Measurements from ENCODE around the gene TAS2R40.
"Not testable (repeated sequence)": the region's sequence is repeated elsewhere in the genome, so short reads cannot be mapped to it uniquely, and the experiment has no call there.

TAS2R40 gene

GRCh38 chr7:143221737-143222136 lies at the start of gene TAS2R40:
TSS of gene TAS2R40 (plus strand) at chr7:143222037. CDS start at chr7:143222079, 42 bp downstream.
- ATAC-seq: no peak

- no peak for ATAC-seq
Observed at GRCh38 chr7:143172354-143172753, 49.5 kb upstream of the TAS2R40 start.

DNA sequence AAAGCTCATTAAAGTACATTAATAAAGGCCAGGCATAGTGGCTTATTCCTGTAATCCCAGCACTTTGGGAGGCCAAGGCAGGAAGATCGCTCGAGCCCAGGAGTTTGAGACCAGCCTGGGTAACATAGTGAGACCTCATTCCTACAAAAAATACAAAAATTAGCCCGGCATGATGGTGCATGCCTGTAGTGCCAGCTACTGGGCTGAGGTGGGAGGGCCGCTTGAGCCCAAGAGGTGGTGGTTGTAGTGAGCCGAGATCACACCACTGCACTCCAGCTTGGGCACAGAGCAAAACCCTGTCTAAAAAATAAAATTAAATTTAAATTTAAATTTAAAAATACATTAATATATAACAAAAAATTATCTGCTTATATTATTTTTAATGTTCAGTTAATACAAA lies 45.7 kb upstream of the TAS2R40 start:
- ATAC-seq: no peak

DNA sequence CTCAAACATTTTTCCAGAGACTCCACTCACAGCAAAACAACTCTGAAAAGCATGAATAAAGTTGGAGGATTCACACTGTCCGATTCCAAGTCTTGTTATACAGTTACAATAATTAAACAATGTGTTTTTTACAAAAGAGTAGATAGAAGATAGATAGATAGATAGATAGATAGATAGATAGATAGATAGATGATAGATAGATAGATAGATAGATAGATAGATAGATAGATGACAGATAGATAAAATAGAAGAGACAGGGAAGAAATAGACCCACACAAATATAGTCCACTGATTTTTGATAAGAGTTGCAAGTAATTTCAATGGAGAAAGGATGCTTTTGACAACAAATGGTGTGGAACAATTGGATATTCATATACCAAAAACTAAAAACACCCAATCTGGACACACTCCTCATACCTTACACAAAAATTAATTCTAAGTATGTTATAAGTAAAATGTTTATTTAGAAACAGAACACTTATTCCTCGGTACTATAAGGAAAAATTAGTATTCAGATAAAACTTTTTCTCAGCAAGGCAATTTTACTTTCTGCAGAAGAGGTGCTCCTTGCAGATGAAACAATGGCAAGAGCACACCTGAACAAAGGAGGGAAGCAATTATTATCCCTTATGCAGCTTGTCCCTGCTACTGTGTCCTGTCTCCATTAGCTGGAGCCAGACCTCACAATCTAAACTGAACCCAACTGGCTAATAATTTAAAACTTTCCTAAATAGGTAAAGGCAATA lies 44.3 kb upstream of the TAS2R40 start:
- no peak for ATAC-seq

DNA sequence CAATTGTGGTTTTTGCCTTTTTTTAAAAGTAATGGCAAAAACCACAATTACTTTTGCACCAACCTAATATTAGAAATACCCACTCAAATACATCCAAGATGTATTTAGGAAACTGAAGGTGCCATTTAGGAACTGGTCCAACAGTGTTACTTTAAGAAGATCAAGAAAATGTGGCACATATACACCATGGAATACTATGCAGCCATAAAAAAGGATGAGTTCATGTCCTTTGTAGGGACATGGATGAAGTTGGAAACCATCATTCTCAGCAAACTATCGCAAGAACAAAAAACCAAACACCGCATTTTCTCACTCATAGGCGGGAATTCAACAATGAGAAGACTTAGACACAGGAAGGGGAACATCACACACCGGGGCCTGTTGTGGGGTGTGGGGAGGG lies 41.1 kb upstream of the TAS2R40 start:
- ATAC-seq: not testable (repeated sequence)

- ATAC-seq: no peak
Observed at GRCh38 chr7:143181349-143181748, 40.5 kb upstream of the TAS2R40 start.

- ATAC-seq: no peak
Observed at GRCh38 chr7:143183024-143183423, 38.8 kb upstream of the TAS2R40 start, which contains the start of gene TAS2R39. TSS of gene TAS2R39 (plus strand) at chr7:143183419. CDS start at chr7:143183419, 0 bp downstream.

- no peak for ATAC-seq
Observed at GRCh38 chr7:143185551-143185950, 36.3 kb upstream of the TAS2R40 start.

DNA sequence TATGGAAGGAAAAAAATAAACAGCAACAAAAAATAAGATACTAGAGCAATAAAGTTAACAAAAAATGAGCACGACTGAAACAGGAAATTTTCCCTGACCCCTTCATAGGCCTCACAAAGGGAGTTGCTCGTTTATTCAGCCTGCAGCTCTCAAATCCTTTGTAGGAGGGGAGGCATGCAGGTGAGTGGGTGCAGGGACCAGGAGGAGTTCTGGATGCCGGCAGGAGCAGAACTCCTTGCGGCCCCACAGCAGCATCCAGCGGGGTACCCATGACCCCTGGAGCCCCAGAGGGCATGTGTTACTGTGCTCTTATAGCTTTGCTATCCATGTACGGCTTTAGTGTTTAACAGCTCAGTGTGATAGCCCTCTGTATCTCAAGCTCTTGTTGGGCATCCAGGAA lies 32.8 kb upstream of the TAS2R40 start:
- ATAC-seq: no peak

- ATAC-seq: no peak
Observed at GRCh38 chr7:143193880-143194279, 28.0 kb upstream of the TAS2R40 start.

DNA sequence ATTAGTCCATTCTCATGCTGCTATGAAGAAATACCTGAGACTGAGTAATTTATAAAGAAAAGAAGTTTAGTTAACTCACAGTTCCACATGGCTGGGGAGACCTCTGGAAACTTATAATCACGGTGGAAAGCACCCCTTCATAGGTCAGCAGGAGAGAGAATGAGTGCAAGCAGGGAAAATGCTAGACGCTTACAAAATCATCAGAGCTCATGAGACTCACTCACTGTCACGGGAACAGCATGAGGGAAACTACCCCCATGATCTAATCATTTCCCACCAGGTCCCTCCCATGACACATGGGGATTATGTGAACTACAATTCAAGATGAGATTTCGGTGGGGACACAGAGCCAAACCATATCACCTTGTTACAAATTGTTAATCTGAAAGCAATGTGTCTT lies 22.8 kb upstream of the TAS2R40 start:
- no peak for ATAC-seq

DNA sequence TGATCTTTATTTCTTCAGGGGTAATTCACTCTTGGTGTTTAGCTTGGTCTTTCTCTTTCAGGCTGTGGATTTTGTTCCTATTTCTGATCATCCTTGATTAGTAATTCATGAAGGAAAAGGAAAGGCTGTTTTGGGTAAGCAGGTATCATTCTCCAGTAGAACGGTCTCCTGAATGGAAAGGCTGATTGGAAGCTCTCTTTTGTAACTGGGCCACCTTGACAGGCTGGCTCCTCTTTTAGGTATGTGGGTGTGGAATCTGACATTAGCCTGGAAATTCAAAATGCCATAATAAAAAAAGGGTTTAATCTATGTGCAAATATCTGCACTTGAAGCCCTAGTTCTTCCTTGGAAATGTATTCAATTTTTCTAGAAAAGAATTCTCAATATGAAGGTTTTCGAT lies 19.7 kb upstream of the TAS2R40 start:
- no peak for ATAC-seq

DNA sequence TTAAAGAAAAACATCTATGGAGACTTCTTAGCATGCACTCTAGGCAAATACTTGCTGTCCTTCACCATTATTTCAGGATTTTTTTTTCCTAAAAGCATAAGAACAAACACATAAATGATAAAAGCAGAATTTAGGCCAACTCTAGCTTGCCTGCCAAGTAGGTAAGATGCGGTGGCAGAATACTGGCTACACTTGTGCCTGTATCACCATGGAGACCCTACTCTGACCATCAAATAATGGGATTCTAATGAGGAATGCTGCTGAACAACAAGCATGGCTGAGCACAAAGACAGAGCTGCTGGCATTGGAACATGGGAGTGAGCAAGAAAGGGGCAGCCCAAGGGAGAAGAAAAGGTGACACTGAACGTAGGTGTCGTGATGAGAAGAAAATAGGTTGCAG lies 18.5 kb upstream of the TAS2R40 start:
- ATAC-seq: no peak

GRCh38 chr7:143205560-143206293 lies 16.1 kb upstream of the TAS2R40 start:
- peak; percentile 38 to 51 for ATAC-seq

DNA sequence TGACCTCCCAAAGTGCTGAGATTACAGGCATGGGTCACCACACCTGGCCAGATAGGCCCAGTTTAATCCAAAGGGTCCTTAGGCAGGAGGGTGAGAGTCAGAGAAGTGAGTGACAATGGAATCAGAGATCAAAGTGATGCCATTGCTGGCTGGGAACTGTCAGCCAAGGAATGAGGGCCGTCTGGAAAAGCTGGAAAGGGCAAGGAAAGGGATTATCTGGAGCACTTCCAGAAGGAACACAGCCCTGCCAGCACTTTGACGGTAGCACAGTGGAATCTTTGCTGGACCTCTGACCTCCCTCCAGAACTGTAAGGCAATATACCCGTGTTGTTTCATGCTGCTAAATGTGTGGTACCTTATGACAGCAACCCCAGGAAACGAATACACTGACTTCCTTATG lies 11.3 kb upstream of the TAS2R40 start:
- no peak for ATAC-seq

DNA sequence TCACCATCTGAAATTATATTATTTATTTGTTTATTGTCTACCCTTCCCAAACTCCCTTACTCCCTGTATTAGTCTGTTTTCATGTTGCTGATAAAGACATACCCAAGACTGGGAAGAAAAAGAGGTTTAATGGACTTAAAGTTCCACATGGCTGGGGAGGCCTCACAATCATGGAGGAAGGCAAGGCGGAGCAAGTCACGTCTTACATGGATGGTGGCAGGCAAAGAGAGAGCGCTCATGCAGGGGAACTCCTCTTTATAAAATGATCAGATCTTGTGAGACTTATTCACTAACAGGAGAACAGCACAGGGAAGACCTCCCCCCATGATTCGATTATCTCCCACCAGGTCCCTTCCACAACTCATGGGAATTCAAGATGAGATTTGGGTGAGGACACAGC lies 8.4 kb upstream of the TAS2R40 start:
- ATAC-seq: not testable (repeated sequence)

DNA sequence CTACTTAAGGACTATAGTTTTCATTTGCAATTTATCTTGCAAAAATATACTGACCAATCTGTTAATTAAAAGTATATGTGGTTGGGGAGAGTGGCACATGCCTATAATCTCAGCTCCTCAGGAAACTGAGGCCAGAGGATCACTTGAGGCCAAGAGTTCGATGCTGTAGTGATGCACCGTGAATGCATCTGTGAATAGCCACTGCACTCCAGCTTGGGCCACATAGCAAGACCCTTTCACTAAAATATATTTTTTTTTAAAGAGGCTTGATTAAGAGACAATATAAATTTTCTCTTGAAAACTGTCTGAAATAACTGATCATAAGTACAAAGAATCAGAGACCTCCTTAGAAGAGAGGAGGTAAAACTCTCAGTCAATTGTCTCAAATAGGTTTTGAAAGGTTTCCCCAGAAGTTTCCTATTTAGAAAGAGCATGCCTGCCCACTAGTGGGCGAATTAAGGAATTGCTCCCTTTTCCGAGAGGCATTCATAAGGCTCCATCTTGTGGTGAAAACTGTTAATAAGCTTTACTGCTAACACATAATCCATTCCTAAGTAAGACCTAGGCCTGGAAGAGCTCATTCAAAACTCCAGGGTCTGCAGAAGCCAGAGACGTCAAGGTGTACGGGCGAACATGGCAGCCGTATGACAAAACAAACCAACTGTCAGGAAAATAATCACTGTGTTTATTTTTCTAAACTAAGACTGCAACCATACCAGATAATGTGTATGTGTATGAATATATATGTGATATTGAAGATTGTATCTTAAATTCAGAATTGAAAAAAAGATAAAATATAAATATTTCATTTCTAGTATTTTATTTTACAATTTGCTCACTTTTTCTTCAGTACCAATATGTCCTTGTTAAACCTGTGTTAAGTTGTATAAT lies 6.8 kb upstream of the TAS2R40 start:
- ATAC-seq: peak; percentile 45 to 63

- ATAC-seq: no peak
Observed at GRCh38 chr7:143216151-143216550, 5.7 kb upstream of the TAS2R40 start.

- ATAC-seq: no peak
Observed at GRCh38 chr7:143216686-143217085, 5.2 kb upstream of the TAS2R40 start.

- ATAC-seq: no peak
Observed at GRCh38 chr7:143217806-143218205, 4.0 kb upstream of the TAS2R40 start.

GRCh38 chr7:143221286-143221685 lies 551 bp upstream of the TAS2R40 start:
- no peak for ATAC-seq

GRCh38 chr7:143222782-143223181 lies 945 bp downstream of the TAS2R40 start:
- no peak for ATAC-seq

GRCh38 chr7:143223784-143224183 lies 1.9 kb downstream of the TAS2R40 start:
- ATAC-seq: no peak
